HCT116 (cell line): Measurements from ENCODE around the gene SPATS1. TPM values are rescaled to one million over a fixed set of nuclear protein-coding genes. Genes with fewer than 3 reads are reported as not detected.
"Not testable (repeated sequence)": the region's sequence is repeated elsewhere in the genome, so short reads cannot be mapped to it uniquely, and the experiment has no call there.

Experiments
- ATAC-seq: fragments of 200-7000 bp; cut with Tn5 transposase; 2 replicates; pipeline ENCODE4 v1.9.1; 2020; ENCODE audit warnings: mild to moderate bottlenecking, moderate library complexity
- BruUV-seq: library from RNA; stranded (reverse); fragments of 400-500 nt; replicated peaks from 2 replicates; lab custom pipeline; 2021; lab: Mats Ljungman, UMichigan
- CTCF ChIA-PET: fragments of 300-600 bp; sonication (Branson Sonifier 250); formaldehyde crosslinking; loops from one replicate; lab custom pipeline; 2021; ENCODE audit warnings: antibody characterized with exemption; lab: Charles Lee
- POLR2A ChIA-PET: fragments of 300-600, 350-600 bp; sonication (Branson Sonifier 250); formaldehyde crosslinking; loops from one replicate; lab custom pipeline; 2021; ENCODE audit warnings: antibody characterized with exemption; lab: Charles Lee
- RAD21 ChIA-PET, 2 experiments: fragments of 300-600 bp; sonication (Branson Sonifier 250); formaldehyde crosslinking; loops; one replicate each; lab custom pipeline; 2023; ENCODE audit warnings: low total read pairs in 2 of 2; ENCODE audit not compliant: uncharacterized antibody in 2 of 2, unreplicated experiment in 2 of 2, low non-redundant PET in 1 of 2; lab: Charles Lee
- DNase-seq: peaks from one replicate; pipeline ENCODE4 v3.0.0-alpha.2; 2010; ENCODE audit warnings: low read depth, low spot score
- H2AFZ ChIP-seq: fragments of 200-600 bp; shearing (Covaris generic), sonication (generic); 2 replicates; pipeline ENCODE4 v1.6.1; 2017; ENCODE audit warnings: low read depth, mixed run types, mixed read lengths, antibody characterized with exemption, low read length; ENCODE audit not compliant: poor library complexity, severe bottlenecking
- H3K27ac ChIP-seq: 2 replicates; pipeline ENCODE4 v1.5.1; 2012; ENCODE audit warnings: low read depth, low read length
- H3K27me3 ChIP-seq: fragments of 200-600 bp; sonication (generic); 2 replicates; pipeline ENCODE4 v1.6.1; 2016; ENCODE audit warnings: mixed run types, low read length, mixed read lengths; ENCODE audit not compliant: insufficient read depth
- H3K36me3 ChIP-seq, 2 experiments: fragments of 200-500 bp in 1 of 2; fragments of 200-600 bp in 1 of 2; sonication (Bioruptor generic) in 1 of 2; sonication (generic) in 1 of 2; 2 replicates each; pipeline versions ENCODE4 v1.5.1 to v1.6.1; 2014 to 2016; ENCODE audit warnings: low read length in 2 of 2, inconsistent platforms in 1 of 2, mixed read lengths in 1 of 2, mixed run types in 1 of 2; ENCODE audit not compliant: insufficient read depth in 2 of 2, control insufficient read depth in 1 of 2
- H3K4me1 ChIP-seq, 2 experiments: fragments of 200-600 bp in 1 of 2; sonication (generic) in 1 of 2; 2 replicates each; pipeline versions ENCODE4 v1.5.1 to v1.6.1; 2012 to 2017; ENCODE audit warnings: low read length in 2 of 2, inconsistent platforms in 1 of 2, mild to moderate bottlenecking in 1 of 2, mixed read lengths in 1 of 2, mixed run types in 1 of 2, moderate library complexity in 1 of 2; ENCODE audit not compliant: insufficient read depth in 2 of 2, control insufficient read depth in 1 of 2
- H3K4me2 ChIP-seq: fragments of 200-600 bp; sonication (generic); 2 replicates; pipeline ENCODE4 v1.6.1; 2017; ENCODE audit warnings: mixed run types, low read length, mixed read lengths
- H3K4me3 ChIP-seq, 2 experiments: fragments of 200-600 bp in 1 of 2; sonication (generic) in 1 of 2; replicated peaks in 1 of 2; 2 replicates each; pipeline ENCODE4 v1.5.1; 2011 to 2016; ENCODE audit warnings: low read length in 2 of 2, control low read depth in 1 of 2, low read depth in 1 of 2, mild to moderate bottlenecking in 1 of 2, mixed read lengths in 1 of 2, mixed run types in 1 of 2
- H3K79me2 ChIP-seq: fragments of 200-600 bp; sonication (generic); 2 replicates; pipeline ENCODE4 v1.6.1; 2017; ENCODE audit warnings: mild to moderate bottlenecking, mixed run types, low read length, moderate library complexity, mixed read lengths; ENCODE audit not compliant: insufficient read depth
- H3K9ac ChIP-seq: fragments of 200-600 bp; sonication (generic); 2 replicates; pipeline ENCODE4 v1.6.1; 2016; ENCODE audit warnings: low read length, mixed read lengths
- H3K9me2 ChIP-seq: fragments of 200-600 bp; sonication (generic), shearing (Covaris generic); 2 replicates; pipeline ENCODE4 v1.6.1; 2017; ENCODE audit warnings: mixed run types, mild to moderate bottlenecking, moderate library complexity; ENCODE audit not compliant: insufficient read depth
- H3K9me3 ChIP-seq, 2 experiments: fragments of 200-500 bp in 1 of 2; fragments of 200-600 bp in 1 of 2; sonication (Bioruptor generic) in 1 of 2; sonication (generic) in 1 of 2; 2 replicates each; pipeline ENCODE4 v1.6.1; 2014 to 2017; ENCODE audit warnings: low read length in 2 of 2, mixed read lengths in 2 of 2, inconsistent platforms in 1 of 2, low read depth in 1 of 2, mild to moderate bottlenecking in 1 of 2, mixed run types in 1 of 2, moderate library complexity in 1 of 2; ENCODE audit not compliant: control insufficient read depth in 1 of 2, insufficient read depth in 1 of 2
- H4K20me1 ChIP-seq: fragments of 200-600 bp; sonication (generic), shearing (Covaris generic); 2 replicates; pipeline ENCODE4 v1.6.1; 2017; ENCODE audit warnings: mixed run types, mild to moderate bottlenecking, moderate library complexity; ENCODE audit not compliant: insufficient read depth
- EGR1 ChIP-seq: IDR thresholded peaks from 2 replicates; pipeline ENCODE4 v1.6.1; 2012; ENCODE audit warnings: low read depth
- ELF1 ChIP-seq: IDR thresholded peaks from 2 replicates; pipeline ENCODE4 v1.6.1; 2012; ENCODE audit warnings: low read depth, borderline replicate concordance
- FOSL1 ChIP-seq: IDR thresholded peaks from 2 replicates; pipeline ENCODE4 v1.6.1; 2012; ENCODE audit warnings: low read depth
- MAX ChIP-seq: IDR thresholded peaks from 2 replicates; pipeline ENCODE4 v1.6.1; 2012
- SIN3A ChIP-seq: IDR thresholded peaks from 2 replicates; pipeline ENCODE4 v1.6.1; 2012; ENCODE audit warnings: low read depth
- SRF ChIP-seq: IDR thresholded peaks from 2 replicates; pipeline ENCODE4 v1.6.1; 2012; ENCODE audit warnings: low read depth
- intact Hi-C: fragments of 100-400 bp; cut with micrococcal nuclease; formaldehyde crosslinking; loops from 2 replicates; pipeline ENCODE4 v1.10.0; 2022
- total RNA-seq: library from RNA; stranded (reverse); gene quantifications from one replicate; pipeline ENCODE4 v1.2.1, GENCODE V29; 2021; ENCODE audit not compliant: unreplicated experiment

Gene SPATS1
- total RNA-seq, 1 experiment from 2014 or later = not detected

GRCh38 chr6:44342052-44342451 lies 398 bp upstream of the SPATS1 start:
- POLR2A ChIA-PET = no interaction called here
- Histone ChIP-seq H3K79me2 (no peaks in the 10 kb centered on the region), H3K4me3 (no peak overlapping the region), H3K9me3 (no peaks in the 10 kb centered on the region), H3K36me3 (no peaks in the 10 kb centered on the region), H3K27ac (no peak overlapping the region), H3K9me2 (no peaks in the 10 kb centered on the region), H3K27me3 (peaks cover 10% of the 10 kb centered on the region; the same call in 1 of the 2 replicates), H3K9ac (no peak overlapping the region), H2AFZ (no peak overlapping the region), H3K4me2 (no peak overlapping the region), H3K4me1 (no peaks in the 10 kb centered on the region), H4K20me1 (no peaks in the 10 kb centered on the region)
- RAD21 ChIA-PET = no interaction called here
- TF ChIP-seq EGR1 (no peak), SRF (no peak), FOSL1 (no peak), ELF1 (no peak), MAX (no peak), SIN3A (no peak)
- intact Hi-C loops = no loop called here
- no peak for ATAC-seq
- no peak for DNase-seq
- no TSS peak for BruUV-seq
- CTCF ChIA-PET = interaction anchor here (1.2 kb wide), 1 partner anchor 74 kb away, joined by 4 read pairs; no protein-coding TSS in a partner anchor

- intact Hi-C loops, H3K9ac ChIP-seq, POLR2A ChIA-PET, H3K27me3 ChIP-seq, H3K27ac ChIP-seq, H3K4me1 ChIP-seq, DNase-seq, CTCF ChIA-PET, H4K20me1 ChIP-seq, RAD21 ChIA-PET, H3K9me3 ChIP-seq, BruUV-seq, H3K4me2 ChIP-seq, H3K9me2 ChIP-seq, H3K36me3 ChIP-seq, H3K4me3 ChIP-seq, H2AFZ ChIP-seq, H3K79me2 ChIP-seq, ATAC-seq: not testable (repeated sequence)
Measured at GRCh38 chr6:44346818-44347217, 4.4 kb downstream of the SPATS1 start.
